ENCODE results near the gene ZBED1. TPM values are rescaled to one million over a fixed set of nuclear protein-coding genes. Genes with fewer than 3 reads are reported as not detected.
A peak's percentile ranks its signal among the peaks of the same experiment; 100 is the strongest.

The ZBED1 gene
- total and polyA plus RNA-seq, 9 of the 15 experiments (the other 6 are each of a cell fraction or from before 2014, with no cell fraction given), result 0.61 to 27.6 (median 13.9) TPM

DNA sequence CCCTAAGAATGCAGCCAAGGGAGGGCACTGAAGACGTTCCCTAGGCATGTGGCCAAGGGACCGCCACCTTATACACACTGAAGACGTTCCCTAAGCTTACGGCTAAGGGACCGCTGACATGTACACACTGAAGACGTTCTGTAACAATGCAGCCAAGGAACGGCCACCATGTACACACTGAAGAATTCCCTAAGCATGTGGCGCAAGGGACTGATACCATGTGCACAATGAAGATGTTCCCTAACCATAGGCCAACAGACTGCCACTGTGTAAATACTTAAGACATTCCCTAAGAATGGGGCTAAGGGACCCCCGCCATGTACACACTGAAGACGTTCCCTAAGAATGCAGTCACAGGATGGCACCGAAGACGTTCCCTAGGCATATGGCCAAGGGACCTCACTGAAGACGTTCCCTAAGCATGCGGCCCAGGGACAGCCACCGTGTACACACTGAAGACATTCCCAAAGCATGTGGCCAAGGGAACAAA lies 36.1 kb downstream of the ZBED1 start (continued):
- TF ChIP-seq RAD21 (CRISPR knock-in tag; conservative IDR thresholded peaks at IDR 0.05 in 1 of 2, IDR thresholded peaks at IDR 0.05 in 1 of 2), result no peak
- TF ChIP-seq ESRRA (IDR thresholded peaks at IDR 0.05; ENCODE audit: borderline replicate concordance, low read depth), result peak; percentile 51; the same call in 1 of the 2 replicates
- no peak; the same call in 1 of the 2 replicates for TF ChIP-seq STAT5A (IDR thresholded peaks at IDR 0.05; ENCODE audit: borderline replicate concordance, low read length)
- no peak for TF ChIP-seq TRIM25 (IDR thresholded peaks at IDR 0.05; ENCODE audit: borderline replicate concordance)
- no peak for TF ChIP-seq PHB (CRISPR knock-in tag; IDR thresholded peaks at IDR 0.05)
- TF ChIP-seq NBN (IDR thresholded peaks at IDR 0.05; ENCODE audit: low read depth), result peak; percentile 93
- TF ChIP-seq PHF8 (IDR thresholded peaks at IDR 0.05; ENCODE audit: borderline replicate concordance, low read length), result peak; percentile 29; the same call in 1 of the 2 replicates
- no peak for TF ChIP-seq CBFA2T2 (conservative IDR thresholded peaks at IDR 0.05)
- TF ChIP-seq ZBTB8A (IDR thresholded peaks at IDR 0.05; ENCODE audit: partially characterized antibody), result no peak
- TF ChIP-seq SMC3 (conservative IDR thresholded peaks at IDR 0.05; ENCODE audit: insufficient read depth, low read depth, low read length), result no peak
- no peak for TF ChIP-seq ETV6 (IDR thresholded peaks at IDR 0.05; ENCODE audit: borderline replicate concordance in 1 of 2, low read depth in 2 of 2, low read length in 1 of 2)
- TF ChIP-seq ETV6 (CRISPR knock-in tag; IDR thresholded peaks at IDR 0.05; ENCODE audit: borderline replicate concordance), result no peak
- peak; percentile 51; the same call in 1 of the 2 replicates for TF ChIP-seq TEAD2 (tag; IDR thresholded peaks at IDR 0.05)
- TF ChIP-seq, protein P1, sequence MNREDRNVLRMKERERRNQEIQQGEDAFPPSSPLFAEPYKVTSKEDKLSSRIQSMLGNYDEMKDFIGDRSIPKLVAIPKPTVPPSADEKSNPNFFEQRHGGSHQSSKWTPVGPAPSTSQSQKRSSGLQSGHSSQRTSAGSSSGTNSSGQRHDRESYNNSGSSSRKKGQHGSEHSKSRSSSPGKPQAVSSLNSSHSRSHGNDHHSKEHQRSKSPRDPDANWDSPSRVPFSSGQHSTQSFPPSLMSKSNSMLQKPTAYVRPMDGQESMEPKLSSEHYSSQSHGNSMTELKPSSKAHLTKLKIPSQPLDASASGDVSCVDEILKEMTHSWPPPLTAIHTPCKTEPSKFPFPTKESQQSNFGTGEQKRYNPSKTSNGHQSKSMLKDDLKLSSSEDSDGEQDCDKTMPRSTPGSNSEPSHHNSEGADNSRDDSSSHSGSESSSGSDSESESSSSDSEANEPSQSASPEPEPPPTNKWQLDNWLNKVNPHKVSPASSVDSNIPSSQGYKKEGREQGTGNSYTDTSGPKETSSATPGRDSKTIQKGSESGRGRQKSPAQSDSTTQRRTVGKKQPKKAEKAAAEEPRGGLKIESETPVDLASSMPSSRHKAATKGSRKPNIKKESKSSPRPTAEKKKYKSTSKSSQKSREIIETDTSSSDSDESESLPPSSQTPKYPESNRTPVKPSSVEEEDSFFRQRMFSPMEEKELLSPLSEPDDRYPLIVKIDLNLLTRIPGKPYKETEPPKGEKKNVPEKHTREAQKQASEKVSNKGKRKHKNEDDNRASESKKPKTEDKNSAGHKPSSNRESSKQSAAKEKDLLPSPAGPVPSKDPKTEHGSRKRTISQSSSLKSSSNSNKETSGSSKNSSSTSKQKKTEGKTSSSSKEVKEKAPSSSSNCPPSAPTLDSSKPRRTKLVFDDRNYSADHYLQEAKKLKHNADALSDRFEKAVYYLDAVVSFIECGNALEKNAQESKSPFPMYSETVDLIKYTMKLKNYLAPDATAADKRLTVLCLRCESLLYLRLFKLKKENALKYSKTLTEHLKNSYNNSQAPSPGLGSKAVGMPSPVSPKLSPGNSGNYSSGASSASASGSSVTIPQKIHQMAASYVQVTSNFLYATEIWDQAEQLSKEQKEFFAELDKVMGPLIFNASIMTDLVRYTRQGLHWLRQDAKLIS (CRISPR knock-in tag; IDR thresholded peaks at IDR 0.05), result no peak
- TF ChIP-seq ZKSCAN8 (CRISPR knock-in tag; IDR thresholded peaks at IDR 0.05), result no peak
- TF ChIP-seq POLR2B (IDR thresholded peaks at IDR 0.05; ENCODE audit: low read depth, partially characterized antibody), result no peak
- TF ChIP-seq KDM4B (IDR thresholded peaks at IDR 0.05; ENCODE audit: borderline replicate concordance in 2 of 2, low read depth in 1 of 2), result no peak
- no peak for TF ChIP-seq HNRNPUL1 (IDR thresholded peaks at IDR 0.05; ENCODE audit: low read length)
- no peak for TF ChIP-seq ZNF175 (CRISPR knock-in tag; IDR thresholded peaks at IDR 0.05; ENCODE audit: low read depth)
- no peak for TF ChIP-seq RBM34 (IDR thresholded peaks at IDR 0.05; ENCODE audit: borderline replicate concordance, insufficient read depth, low read length)
- TF ChIP-seq RBBP5 (IDR thresholded peaks at IDR 0.05; ENCODE audit: borderline replicate concordance, insufficient read depth, low read length, poor library complexity, severe bottlenecking), result no peak
- no peak for TF ChIP-seq ZNF780A (CRISPR knock-in tag; IDR thresholded peaks at IDR 0.05)
- no peak for TF ChIP-seq HMG20A (CRISPR knock-in tag; conservative IDR thresholded peaks at IDR 0.05)
- no peak for TF ChIP-seq MAFK (IDR thresholded peaks at IDR 0.05; ENCODE audit: low read length)
- TF ChIP-seq ZNF224 (CRISPR knock-in tag; IDR thresholded peaks at IDR 0.05), result no peak
